ENCODE results near the gene NELL1.

The NELL1 gene

GRCh38 chr11:20668844-20669819 is at the start of gene NELL1:
Gene NELL1 (plus strand): TSS chr11:20669586.
- TF ChIP-seq, protein P1, sequence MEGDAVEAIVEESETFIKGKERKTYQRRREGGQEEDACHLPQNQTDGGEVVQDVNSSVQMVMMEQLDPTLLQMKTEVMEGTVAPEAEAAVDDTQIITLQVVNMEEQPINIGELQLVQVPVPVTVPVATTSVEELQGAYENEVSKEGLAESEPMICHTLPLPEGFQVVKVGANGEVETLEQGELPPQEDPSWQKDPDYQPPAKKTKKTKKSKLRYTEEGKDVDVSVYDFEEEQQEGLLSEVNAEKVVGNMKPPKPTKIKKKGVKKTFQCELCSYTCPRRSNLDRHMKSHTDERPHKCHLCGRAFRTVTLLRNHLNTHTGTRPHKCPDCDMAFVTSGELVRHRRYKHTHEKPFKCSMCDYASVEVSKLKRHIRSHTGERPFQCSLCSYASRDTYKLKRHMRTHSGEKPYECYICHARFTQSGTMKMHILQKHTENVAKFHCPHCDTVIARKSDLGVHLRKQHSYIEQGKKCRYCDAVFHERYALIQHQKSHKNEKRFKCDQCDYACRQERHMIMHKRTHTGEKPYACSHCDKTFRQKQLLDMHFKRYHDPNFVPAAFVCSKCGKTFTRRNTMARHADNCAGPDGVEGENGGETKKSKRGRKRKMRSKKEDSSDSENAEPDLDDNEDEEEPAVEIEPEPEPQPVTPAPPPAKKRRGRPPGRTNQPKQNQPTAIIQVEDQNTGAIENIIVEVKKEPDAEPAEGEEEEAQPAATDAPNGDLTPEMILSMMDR (IDR thresholded peaks at IDR 0.05): no peak

DNA sequence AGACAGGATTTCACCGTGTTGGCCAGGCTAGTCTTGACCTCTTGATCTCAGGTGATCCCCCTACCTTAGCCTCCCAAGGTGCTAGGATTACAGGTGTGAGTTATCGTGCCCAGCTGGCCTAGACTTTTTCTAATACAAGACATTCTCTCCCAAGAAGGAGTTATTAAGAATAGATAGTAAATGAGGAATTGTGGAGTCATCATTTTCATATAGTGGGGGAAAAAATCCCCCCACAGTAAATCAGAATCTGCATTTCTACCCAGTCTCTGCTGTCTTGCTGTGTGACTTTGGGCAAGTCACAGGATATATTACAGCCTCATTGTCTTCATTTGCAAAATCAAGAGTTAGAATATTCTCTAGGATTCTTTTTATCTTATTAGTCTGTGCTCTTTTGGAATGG is 48.4 kb upstream of the NELL1 start:
- TF ChIP-seq, protein P1 (IDR thresholded peaks at IDR 0.05): no peak

DNA sequence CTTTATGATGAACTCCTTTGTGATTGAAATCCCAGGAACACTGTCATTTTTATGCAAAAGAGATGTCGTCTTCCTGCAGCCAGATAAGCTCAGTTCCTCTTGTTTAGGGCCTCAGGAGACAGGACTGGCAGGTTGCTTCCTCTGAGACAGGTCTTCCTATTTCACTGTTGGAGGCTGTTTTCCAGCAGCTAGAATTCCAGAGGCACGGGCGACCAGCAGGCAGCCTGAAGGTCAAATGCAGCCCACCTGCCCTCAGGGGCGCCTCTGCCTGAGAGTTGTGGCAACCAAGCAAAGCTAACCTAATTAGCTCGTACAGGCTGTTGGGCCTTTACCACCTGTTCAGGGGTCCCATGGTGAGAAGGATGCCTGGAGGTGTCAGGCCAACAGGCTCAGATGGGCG is 47.7 kb upstream of the NELL1 start:
- TF ChIP-seq, protein P1 (IDR thresholded peaks at IDR 0.05): no peak

DNA sequence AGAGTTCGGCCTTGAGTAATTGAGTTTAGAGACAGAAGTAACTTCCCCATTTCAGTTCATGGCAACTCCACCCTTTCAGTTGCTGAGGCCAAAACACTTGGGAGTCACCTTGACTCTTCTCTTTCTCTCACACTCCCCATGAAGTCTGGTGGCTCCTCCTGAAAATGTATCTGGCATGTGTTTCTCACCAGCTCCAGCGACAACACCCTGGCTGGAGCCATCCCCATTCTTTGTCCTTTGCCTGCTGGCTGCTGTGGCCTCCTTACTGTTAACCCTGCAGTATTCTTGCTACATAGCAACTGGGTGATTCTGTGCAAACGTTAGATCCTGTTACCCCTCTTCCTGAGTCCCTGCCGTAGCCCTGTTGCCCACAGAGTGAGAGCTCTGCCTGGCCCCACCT is 46.1 kb upstream of the NELL1 start:
- TF ChIP-seq, protein P1 (IDR thresholded peaks at IDR 0.05): no peak

- TF ChIP-seq, protein P1 (IDR thresholded peaks at IDR 0.05): no peak
Measured at GRCh38 chr11:20626279-20626678, 43.1 kb upstream of the NELL1 start.

- TF ChIP-seq, protein P1 (IDR thresholded peaks at IDR 0.05): no peak
Measured at GRCh38 chr11:20627026-20627425, 42.4 kb upstream of the NELL1 start.

- TF ChIP-seq, protein P1 (IDR thresholded peaks at IDR 0.05): no peak
Measured at GRCh38 chr11:20627701-20628100, 41.7 kb upstream of the NELL1 start.

Data from LNCAP (cell line).